RWPE1 (cell line): ENCODE data around the gene CRAT.

Experiments
- CTCF ChIA-PET: fragments of 350-600 bp; sonication (Branson Sonifier 250); formaldehyde crosslinking; extraction: SDS; loops from one replicate; lab custom pipeline; 2021; lab: Yijun Ruan, JAX
- POLR2A ChIA-PET: fragments of 400-600 bp; formaldehyde crosslinking; extraction: SDS; loops from one replicate; lab custom pipeline; 2020; ENCODE audit warnings: antibody characterized with exemption; ENCODE audit not compliant: low non-redundant PET; lab: Yijun Ruan, JAX
- DNase-seq: peaks from one replicate; pipeline ENCODE4 v3.0.0; 2012; ENCODE audit warnings: low spot score
- H3K27ac ChIP-seq: fragments of 450-650 bp; 2 replicates; pipeline ENCODE4 v1.5.1; 2017
- CTCF ChIP-seq: fragments of 450-650 bp; conservative IDR thresholded peaks from 2 replicates; pipeline ENCODE4 v1.5.1; 2017; ENCODE audit warnings: low read depth, mild to moderate bottlenecking

CRAT gene

GRCh38 chr9:129139233-129139992, 28.8 kb upstream of the CRAT start:
- DNase-seq: peak; percentile 88
- peak overlapping the region; percentile 100 for H3K27ac ChIP-seq
- POLR2A ChIA-PET: interaction anchor here (0.6 to 2.7 kb wide), 8 partner anchors 27 to 344 kb away, joined by 3 to 16 read pairs (median 6); partner anchors contain the start of gene IER5L
- CTCF ChIA-PET: interaction anchor here (0.6 to 5.0 kb wide), 54 partner anchors 8 to 1751 kb away, joined by 3 to 50 read pairs (median 4); partner anchors contain the start of genes C9orf50 and NTMT1
- TF ChIP-seq CTCF: peak; percentile 99

DNA sequence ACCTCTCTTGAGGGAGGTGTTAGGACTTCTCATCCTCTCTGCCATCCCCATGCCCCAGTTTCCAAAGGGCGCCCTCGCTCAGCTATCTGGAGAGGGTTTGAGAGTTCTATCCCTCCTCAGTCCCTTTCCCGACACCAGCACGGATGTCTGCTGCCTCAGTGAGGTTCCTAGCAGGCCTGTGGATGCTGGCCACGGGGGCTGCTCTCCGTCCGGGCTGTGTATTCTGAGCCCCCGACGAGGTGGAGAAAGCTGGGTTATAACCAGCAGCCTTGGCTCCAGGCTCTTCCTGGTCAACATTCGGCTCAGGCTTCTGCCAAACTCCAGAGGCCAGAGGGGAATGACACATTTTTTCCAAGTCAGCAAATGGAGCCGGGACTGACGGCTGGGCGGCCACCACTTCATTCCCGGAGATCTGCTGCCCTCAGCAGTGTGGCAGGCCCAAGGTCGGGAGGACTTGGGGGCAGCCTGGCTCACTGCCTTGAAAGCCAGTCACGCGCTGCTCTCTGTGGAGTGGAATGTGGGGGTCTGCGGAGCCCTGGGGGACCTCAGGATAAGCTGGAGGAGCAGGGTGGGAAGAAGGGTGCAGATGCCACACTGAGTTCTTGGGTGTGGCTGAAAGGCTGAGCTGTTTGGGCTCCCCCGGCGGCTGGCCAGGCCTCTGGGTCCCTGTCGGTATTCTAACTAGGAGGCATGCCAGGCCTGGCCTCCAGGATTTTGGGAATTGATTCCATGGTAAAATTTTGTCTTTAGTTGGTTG, 28.1 kb upstream of the CRAT start:
- ChIA-PET CTCF (interaction anchor here (0.6 to 5.0 kb wide), 46 partner anchors 11 to 1061 kb away, joined by 3 to 50 read pairs (median 4); partner anchors contain the start of gene C9orf50), POLR2A (interaction anchor here (0.7 to 2.7 kb wide), 4 partner anchors 36 to 195 kb away, joined by 4 to 16 read pairs (median 6); partner anchors contain the start of gene IER5L)
- peak overlapping the region; percentile 100 for H3K27ac ChIP-seq
- TF ChIP-seq CTCF: no peak
- DNase-seq: no peak

GRCh38 chr9:129138144-129138462, 27.5 kb upstream of the CRAT start:
- DNase-seq: no peak
- H3K27ac ChIP-seq: peak overlapping the region; percentile 100
- ChIA-PET CTCF (interaction anchor here (0.6 to 5.0 kb wide), 12 partner anchors 10 to 491 kb away, joined by 3 to 50 read pairs (median 6); no protein-coding TSS in a partner anchor), POLR2A (interaction anchor here (0.7 to 1.1 kb wide), 2 partner anchors 37 to 196 kb away, joined by 4 to 5 read pairs; no protein-coding TSS in a partner anchor)
- no peak for TF ChIP-seq CTCF

DNA sequence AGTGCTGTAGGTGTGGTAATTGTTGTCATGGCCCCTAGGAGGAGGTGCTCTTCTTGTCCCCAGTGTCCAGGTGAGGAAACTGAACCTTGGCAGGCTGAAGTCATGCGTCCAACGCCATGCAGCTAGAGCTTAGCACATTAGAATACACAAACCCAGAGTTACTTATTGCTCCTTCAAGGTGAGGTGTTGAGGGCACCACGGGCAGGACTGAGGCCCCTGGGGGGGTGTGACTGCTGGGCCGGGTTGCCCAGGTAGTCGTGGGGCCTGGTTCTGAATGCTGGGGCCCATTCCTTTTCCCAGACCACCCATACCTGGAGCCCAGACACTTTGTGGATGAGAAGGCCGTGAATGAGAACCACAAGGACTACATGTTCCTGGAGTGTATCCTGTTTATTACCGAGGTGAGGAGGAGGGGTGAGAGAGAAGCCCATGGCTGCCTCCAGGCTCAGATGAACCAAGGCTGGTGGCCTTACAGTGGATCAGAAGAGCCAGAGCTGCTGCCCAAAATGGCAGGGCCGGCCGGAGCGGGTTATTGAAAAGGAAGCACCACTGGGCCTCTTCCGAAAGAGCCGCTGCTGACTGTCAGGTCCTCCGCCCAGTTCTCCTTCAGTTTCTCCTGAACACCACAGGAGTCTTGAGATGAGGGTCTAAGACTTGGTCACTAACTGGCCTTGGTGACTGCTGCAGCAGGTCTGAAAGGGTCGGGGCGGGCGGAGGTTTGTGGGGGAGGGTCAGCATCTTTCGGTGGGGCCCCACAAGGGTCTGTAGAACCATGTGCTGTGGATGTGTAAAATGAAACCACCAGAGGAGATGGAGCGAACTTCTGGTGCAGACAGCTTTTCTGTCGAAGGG, 26.9 kb upstream of the CRAT start:
- DNase-seq: no peak
- H3K27ac ChIP-seq: peak overlapping the region; percentile 100
- TF ChIP-seq CTCF: no peak
- POLR2A ChIA-PET: interaction anchor here (0.7 kb wide), 1 partner anchor 37 kb away, joined by 4 read pairs; no protein-coding TSS in a partner anchor
- CTCF ChIA-PET: interaction anchor here (0.6 to 5.0 kb wide), 6 partner anchors 10 to 474 kb away, joined by 3 to 50 read pairs (median 8); no protein-coding TSS in a partner anchor

GRCh38 chr9:129136446-129137035, 25.9 kb upstream of the CRAT start:
- POLR2A ChIA-PET: no interaction called here
- peak overlapping the region; percentile 100 for H3K27ac ChIP-seq
- TF ChIP-seq CTCF: no peak
- CTCF ChIA-PET: interaction anchor here (0.6 to 5.0 kb wide), 5 partner anchors 11 to 475 kb away, joined by 3 to 50 read pairs (median 5); no protein-coding TSS in a partner anchor
- no peak for DNase-seq
